ENCODE data around the gene TMEM198. TPM values are rescaled to one million over a fixed set of nuclear protein-coding genes. Genes with fewer than 3 reads are reported as not detected.

The TMEM198 gene
- total RNA-seq, 1 donor from 2014 or later: 1.6 TPM

DNA sequence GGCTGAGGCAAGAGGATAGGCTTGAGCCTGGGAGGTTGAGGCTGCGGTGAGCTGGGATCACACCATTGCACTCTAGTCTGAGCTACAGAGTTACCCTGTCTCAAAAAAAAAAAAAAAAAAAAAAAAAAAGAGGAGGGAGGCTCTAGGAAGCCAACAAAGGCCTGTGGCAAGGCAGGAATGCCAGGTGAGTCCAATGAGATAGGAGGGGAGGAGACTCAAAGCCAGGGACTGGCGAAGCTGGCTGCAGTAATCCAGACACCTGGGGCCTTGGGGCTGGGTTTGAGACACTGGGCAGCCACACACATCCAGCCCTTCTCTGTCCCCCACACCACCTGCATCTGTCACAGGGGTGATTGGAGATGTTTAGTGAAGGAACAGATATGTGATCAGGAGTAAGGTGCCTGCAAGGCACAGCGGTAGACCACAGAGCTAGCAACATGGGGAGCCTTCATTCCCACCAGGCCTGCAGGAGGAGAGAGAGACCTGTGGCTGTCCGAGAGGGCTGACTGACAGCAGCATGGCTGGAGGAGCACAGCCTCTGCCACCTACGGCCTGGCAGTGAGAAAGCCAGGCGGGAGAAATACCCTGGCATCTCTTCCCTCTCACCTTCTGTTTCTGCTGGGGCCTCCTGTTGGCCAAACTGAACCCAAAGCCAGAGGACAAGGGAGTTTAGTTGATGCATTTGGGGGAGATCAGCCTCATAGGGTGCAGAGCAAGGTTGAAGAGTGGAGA lies 9.7 kb upstream of the TMEM198 start:
- TF ChIP-seq, protein P1, sequence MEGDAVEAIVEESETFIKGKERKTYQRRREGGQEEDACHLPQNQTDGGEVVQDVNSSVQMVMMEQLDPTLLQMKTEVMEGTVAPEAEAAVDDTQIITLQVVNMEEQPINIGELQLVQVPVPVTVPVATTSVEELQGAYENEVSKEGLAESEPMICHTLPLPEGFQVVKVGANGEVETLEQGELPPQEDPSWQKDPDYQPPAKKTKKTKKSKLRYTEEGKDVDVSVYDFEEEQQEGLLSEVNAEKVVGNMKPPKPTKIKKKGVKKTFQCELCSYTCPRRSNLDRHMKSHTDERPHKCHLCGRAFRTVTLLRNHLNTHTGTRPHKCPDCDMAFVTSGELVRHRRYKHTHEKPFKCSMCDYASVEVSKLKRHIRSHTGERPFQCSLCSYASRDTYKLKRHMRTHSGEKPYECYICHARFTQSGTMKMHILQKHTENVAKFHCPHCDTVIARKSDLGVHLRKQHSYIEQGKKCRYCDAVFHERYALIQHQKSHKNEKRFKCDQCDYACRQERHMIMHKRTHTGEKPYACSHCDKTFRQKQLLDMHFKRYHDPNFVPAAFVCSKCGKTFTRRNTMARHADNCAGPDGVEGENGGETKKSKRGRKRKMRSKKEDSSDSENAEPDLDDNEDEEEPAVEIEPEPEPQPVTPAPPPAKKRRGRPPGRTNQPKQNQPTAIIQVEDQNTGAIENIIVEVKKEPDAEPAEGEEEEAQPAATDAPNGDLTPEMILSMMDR (conservative IDR thresholded peaks at IDR 0.05; ENCODE audit: low read depth, low read length): no peak

DNA sequence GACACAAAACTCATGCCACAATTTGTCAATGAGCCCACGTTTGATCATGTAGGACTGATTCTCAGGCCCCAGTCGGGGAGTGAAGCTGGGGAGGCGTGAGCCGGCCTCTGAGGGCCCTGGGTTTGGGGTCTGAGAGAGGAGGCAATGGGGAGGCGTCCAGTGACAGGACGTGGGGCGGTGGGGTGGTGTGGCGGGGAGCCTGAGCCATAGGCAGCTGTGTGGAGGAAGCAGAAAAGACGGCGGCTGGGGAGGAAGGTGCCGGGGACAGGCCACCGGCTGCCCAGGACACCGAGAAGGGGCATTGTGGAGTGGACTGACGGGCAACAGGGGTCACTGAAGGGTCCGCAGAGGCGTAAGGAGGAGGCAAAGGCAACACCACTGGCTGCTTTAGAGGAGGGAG lies 7.4 kb upstream of the TMEM198 start:
- H3K4me3 ChIP-seq (ENCODE audit: low read depth, low read length): no peak overlapping the region
- no peak for DNase-seq (ENCODE audit: low read depth)
- TF ChIP-seq, protein P1 (conservative IDR thresholded peaks at IDR 0.05; ENCODE audit: low read depth, low read length): no peak

More for the DNA sequence above, 9.7 kb upstream of the TMEM198 start:
- DNase-seq (ENCODE audit: low read depth): no peak
- H3K4me3 ChIP-seq (ENCODE audit: low read depth, low read length): no peak overlapping the region

DNA sequence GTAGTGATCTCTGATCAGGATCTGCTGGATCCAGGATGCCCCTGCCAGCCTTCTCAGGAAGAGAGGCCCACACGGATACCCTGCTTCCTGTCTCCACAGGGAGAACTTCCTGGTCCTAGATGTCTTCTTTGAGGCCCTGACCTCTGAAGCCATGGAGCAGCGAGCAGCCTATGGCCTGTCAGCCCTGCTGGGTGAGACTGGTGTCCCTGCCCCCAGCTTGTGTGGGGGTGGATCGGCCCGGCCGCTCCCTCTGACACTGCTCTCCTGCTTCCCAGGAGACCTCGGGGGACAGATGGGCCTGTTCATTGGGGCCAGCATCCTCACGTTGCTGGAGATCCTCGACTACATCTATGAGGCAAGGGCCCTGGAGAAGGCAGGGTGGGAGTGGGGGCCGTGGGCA lies 6.9 kb upstream of the TMEM198 start:
- no peak for DNase-seq (ENCODE audit: low read depth)
- TF ChIP-seq, protein P1 (conservative IDR thresholded peaks at IDR 0.05; ENCODE audit: low read depth, low read length): no peak
- no peak overlapping the region for H3K4me3 ChIP-seq (ENCODE audit: low read depth, low read length)

DNA sequence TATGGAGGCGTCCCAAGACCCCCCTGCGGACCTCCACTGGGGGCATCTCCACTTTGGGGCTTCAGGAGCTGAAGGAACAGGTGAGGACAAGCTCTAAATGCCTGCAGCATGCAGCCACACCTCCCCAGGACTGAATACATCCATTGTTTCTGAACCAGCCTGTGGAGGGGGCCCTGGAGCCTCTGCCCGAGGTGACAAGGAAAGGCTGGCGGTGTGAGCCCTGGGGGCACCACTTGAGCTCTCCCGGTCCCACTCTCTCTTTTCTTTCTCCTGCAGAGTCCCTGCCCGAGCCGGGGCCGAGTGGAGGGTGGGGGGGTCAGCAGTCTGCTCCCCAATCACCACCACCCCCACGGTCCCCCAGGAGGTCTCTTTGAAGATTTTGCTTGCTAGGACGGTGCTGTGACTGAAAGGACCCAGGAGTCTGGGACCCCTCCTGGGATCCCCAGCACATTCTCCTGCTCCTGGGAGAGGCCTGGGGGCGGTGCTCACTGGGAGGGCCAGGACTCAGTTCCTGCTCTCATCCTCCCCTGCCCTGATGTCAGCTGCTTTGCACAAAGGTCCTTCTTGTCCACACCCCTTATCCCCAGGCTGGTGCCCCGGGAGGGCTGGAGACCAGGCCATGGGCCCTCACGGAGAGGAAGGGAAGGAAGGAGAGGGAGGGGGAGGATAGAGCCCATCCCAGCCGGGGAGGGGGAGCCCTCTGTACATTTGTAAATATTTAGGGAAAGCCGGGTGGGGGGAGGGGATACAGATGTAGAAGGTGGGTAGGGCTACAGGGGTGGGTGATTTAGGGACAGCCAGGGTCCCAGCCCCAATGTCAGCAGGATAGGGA lies 6.0 kb upstream of the TMEM198 start:
- TF ChIP-seq, protein P1 (conservative IDR thresholded peaks at IDR 0.05; ENCODE audit: low read depth, low read length): no peak
- H3K4me3 ChIP-seq (ENCODE audit: low read depth, low read length): no peak overlapping the region
- DNase-seq (ENCODE audit: low read depth): no peak

DNA sequence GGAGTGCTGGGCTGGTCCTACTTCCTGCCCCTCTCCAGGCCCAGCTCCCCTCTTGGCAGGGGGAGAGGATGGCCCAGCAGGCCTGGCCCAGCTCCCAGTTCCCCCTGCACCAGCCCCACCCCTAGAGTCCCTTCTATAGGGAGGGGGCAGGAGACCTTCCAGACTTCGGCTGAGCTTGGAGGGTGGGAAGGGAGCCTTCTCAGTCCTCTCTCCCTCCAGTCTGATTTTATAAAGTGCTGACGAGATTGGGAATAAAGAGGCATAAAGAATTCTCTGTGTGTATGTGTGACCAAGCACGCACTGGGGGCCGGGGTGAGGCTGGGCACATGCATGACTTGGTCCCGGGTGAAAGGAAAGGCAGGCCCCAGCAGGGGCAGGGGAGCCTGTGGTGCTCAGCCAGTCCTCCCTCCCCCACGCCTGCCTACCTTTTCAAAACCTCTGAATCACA lies 5.3 kb upstream of the TMEM198 start:
- TF ChIP-seq, protein P1 (conservative IDR thresholded peaks at IDR 0.05; ENCODE audit: low read depth, low read length): no peak
- no peak for DNase-seq (ENCODE audit: low read depth)
- no peak overlapping the region for H3K4me3 ChIP-seq (ENCODE audit: low read depth, low read length)

DNA sequence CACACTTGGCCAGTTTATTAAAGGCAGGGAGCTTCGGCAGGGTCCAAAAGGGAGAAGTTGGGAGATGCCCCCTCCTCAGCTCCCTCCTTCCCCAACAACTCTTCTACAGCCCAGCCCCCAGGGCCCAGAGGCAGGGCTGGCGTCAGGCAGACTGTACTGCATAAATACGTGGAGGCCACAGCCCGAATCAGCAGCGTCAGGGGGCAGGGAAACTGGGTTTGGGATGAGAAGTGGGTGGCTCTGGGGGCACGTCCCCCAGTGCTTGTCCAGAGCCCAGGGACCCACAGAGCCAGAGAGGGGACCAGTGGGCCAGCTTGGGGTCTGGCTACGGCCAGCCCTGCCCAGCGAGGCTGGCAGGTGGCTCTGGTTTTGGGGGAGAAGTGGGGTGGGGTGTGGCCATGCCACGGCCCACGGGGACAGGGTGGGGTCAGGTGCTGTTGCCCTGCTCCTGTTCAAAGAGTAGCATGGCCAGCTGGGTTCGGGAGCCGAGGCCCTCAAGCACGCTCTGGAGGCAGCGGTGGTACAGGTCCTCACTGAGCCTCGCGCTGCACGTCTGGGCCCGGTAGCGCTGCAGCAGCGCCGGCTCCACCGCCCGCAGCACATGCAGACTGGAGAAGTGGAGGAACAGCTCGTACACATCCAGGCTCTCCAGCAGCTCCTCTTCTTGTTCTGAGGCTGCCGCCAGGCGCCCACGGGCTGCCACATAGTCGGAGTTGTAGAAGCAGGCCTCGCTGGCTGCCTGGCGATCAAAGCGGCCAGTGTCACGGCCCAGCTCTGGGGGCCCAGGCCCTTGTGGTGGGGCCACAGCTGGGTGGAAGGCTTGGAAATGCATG lies 4.7 kb upstream of the TMEM198 start:
- H3K4me3 ChIP-seq (ENCODE audit: low read depth, low read length): no peak overlapping the region
- TF ChIP-seq, protein P1 (conservative IDR thresholded peaks at IDR 0.05; ENCODE audit: low read depth, low read length): no peak
- DNase-seq (ENCODE audit: low read depth): no peak
